Measurements from ENCODE around the gene NUDT13. TPM values are rescaled to one million over a fixed set of nuclear protein-coding genes. Genes with fewer than 3 reads are reported as not detected.

NUDT13 gene
- total RNA-seq (ENCODE audit: low replicate concordance) = 1.8 TPM in 2 replicates

GRCh38 chr10:73110345-73110849 is at the start of gene NUDT13:
Gene NUDT13, plus strand, starts transcription at chr10:73110455. Its CDS starts 3,911 bp downstream, at chr10:73114366.
- H3K4me3 ChIP-seq (ENCODE audit: low read depth, low read length) = peak within 1 kb of the TSS; percentile 67
- DNase-seq (ENCODE audit: low read depth) = peak; percentile 81
- TF ChIP-seq CTCF (IDR thresholded peaks at IDR 0.05; ENCODE audit: insufficient read depth, low read length) = no peak

- TF ChIP-seq CTCF (IDR thresholded peaks at IDR 0.05; ENCODE audit: insufficient read depth, low read length) = peak; percentile 46
- H3K4me3 ChIP-seq (ENCODE audit: low read depth, low read length) = no peak overlapping the region
- DNase-seq (ENCODE audit: low read depth) = peak; percentile 45
These were observed 49.3 kb upstream of the NUDT13 start for GRCh38 chr10:73060738-73061635.

DNA sequence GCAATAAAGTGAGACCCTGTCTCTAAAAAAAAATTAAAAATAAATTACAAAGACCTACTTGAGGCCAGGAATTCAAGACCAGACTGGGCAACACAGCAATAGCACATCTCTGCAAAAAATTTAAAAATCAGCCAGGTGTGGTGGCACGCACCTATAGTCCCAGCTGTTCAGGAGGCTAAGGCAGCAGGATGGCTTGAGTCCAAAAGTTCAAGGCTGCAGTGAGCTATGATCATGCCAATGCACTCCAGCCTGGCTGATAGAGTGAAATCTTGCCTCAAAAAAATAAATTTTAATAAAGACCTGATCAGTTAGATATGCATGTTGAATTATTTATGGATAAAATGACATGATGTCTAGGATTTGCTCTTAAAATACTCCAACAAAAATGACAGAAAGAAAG is 48.5 kb upstream of the NUDT13 start:
- TF ChIP-seq CTCF (IDR thresholded peaks at IDR 0.05; ENCODE audit: insufficient read depth, low read length) = no peak
- DNase-seq (ENCODE audit: low read depth) = no peak
- H3K4me3 ChIP-seq (ENCODE audit: low read depth, low read length) = no peak overlapping the region

GRCh38 chr10:73065441-73065840 is 44.8 kb upstream of the NUDT13 start:
- no peak for TF ChIP-seq CTCF (IDR thresholded peaks at IDR 0.05; ENCODE audit: insufficient read depth, low read length)
- H3K4me3 ChIP-seq (ENCODE audit: low read depth, low read length) = no peak overlapping the region
- DNase-seq (ENCODE audit: low read depth) = peak; percentile 18

- no peak for TF ChIP-seq CTCF (IDR thresholded peaks at IDR 0.05; ENCODE audit: insufficient read depth, low read length)
- H3K4me3 ChIP-seq (ENCODE audit: low read depth, low read length) = no peak overlapping the region
- no peak for DNase-seq (ENCODE audit: low read depth)
These were observed 36.6 kb upstream of the NUDT13 start for GRCh38 chr10:73073627-73074026.

DNA sequence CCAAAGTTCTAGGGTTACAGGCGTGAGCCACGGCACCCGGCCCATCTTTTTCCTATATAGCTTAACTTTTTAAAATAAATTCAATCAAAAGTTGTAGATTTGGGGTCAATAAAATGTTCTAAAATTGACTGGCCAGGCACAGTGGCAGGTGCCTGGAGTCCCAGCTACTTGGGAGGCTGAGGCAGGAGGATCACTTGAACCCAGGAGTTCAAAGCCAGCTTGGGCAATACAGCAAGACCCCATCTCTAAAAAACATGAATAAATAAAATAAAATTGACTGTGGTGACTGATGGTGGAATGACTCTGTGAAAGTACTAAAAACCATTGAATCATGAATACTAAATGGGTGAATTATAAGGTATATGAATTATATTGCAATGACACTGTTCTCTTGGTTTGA is 34.4 kb upstream of the NUDT13 start:
- TF ChIP-seq CTCF (IDR thresholded peaks at IDR 0.05; ENCODE audit: insufficient read depth, low read length) = no peak
- H3K4me3 ChIP-seq (ENCODE audit: low read depth, low read length) = no peak overlapping the region
- no peak for DNase-seq (ENCODE audit: low read depth)

All from fibroblast of the aortic adventitia (primary cell).